Myocyte (in vitro differentiated cells): ENCODE results near the gene PYGM. TPM values are rescaled to one million over a fixed set of nuclear protein-coding genes. Genes with fewer than 3 reads are reported as not detected.
"Not testable (repeated sequence)": the region's sequence is repeated elsewhere in the genome, so short reads cannot be mapped to it uniquely, and the experiment has no call there.

Experiments
- DNase-seq: peaks from one replicate; pipeline ENCODE4 v3.0.0-alpha.2; 2012; ENCODE audit warnings: low read depth
- total RNA-seq: library from RNA; depleted of rRNA; stranded (reverse); fragments of >200 nt; gene quantifications from 2 replicates; pipeline ENCODE4 v1.2.3, GENCODE V29; 2014

Gene PYGM
- total RNA-seq, 1 donor from 2014 or later: 24.9 TPM

DNA sequence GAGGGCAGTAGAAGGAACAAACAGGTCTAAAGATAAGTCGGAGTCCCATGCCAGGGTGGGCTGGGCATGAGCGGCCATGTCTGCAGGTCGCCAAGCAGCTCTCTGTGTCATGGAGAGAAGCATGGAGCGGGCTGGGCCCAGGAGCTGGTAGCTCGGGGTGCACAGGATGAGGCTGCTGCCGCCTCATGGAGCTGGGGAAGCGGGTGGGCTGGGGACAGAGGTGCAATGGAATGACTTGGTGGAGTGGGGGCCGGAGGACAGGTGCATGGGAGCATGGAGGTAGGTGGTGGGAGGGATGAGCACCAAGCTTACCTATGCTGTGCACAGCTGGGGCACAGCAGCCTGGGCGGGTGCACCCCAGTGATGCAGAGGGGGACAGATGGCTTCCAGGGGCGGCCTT is 40.4 kb downstream of the PYGM start:
- DNase-seq: no peak

DNA sequence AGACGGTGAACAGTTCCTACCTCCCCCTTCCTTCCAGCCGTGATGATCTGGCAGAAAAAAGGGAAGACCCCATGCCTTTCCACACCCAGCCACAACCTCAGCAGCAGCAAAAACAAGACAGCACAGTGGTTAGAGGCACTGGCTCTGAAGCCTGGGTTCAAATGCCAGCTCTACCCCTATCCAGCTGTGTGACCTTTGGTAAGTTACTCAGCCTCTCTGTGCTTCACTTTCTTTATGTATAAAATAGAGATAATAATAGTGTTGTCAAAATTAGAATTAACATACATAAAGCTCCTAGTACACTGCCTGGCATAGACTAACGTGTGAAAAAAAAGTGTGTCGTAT is 41.0 kb downstream of the PYGM start:
- no peak for DNase-seq

DNA sequence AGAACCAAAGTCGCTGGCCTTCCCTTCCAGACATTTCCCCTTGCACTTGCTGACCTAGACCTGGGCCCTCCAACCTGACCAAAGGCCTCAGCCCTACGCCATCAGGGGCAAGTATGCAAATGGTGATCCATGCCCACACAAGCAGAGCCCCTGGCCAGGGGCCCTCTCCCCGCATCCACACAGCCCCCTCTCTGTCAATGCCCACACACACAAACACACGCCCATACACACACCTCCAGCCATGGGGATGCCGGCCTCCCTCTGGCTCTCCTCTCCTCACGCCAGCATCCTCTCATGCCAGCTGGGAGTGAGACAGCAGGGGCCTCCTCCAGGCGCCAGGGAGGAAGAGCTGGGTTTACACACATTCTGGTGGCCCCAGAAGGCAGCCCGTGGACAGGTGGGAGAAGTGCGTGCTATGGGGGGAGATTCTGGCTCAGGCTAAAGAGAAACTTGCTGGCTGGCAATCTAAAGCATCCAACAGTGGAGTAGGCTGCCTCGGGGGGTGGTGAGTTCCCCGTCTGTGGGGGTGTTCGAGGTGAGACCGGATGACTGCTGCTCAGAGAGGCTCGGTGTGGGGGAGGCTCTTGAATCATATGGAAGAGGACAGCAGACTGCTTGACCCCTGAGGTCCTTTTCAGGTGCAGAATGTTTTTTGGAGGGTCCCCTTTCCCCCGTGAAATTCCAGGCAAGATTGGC is 41.5 kb downstream of the PYGM start:
- DNase-seq: no peak

DNA sequence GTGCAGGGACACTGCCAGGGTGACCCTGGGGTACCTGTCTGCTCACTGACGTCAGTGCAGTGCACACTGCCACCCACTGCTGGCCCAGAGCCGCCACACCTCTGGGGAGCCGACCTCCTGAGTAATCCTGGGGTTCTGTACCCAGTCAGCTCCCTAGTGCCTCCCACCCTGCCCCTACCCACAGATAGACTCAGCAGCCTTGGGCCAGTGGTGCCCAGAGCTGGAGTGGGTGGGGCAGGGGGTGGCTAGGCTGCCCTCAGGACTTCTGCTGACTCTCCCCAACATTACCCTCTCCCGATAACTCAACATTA is 42.6 kb downstream of the PYGM start:
- no peak for DNase-seq

DNA sequence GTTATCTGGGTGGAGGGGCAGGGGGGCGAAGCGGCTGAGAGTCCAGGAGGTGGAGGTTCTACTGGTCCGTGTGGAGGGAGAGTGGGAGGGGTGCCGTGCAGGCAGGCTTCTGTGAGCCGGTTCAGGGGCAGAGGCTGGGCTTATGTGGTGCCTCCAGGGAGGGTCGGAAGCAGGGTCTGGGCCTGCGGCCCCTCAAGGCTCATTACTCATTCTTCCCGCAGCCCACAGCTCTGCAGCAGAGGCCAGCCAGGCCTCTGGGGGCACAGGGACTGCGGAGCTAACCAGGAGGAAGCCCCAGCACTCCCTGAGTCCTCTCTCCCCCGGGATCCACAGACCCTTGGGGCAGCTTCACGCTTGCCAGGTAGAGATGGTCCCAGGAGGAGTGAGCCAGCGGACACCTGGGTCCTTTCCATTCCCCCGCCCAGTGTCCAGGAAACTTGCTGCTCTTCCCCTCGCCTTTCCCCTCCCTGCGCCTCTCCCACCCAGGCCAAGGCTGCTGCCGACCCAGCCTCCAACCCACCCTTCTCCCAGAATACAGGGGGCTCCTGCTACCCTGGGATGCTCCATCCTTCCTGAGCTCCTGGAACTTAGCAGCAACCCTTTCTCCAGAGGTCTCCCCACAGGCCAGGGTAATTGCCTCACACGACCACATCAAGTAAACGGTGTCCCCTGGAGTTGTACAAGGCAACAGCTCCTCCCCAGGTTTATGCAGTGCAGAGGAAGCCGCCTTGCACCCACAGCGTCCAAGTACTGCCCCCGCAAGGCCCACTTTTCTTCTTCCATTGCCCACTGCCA is 43.1 kb downstream of the PYGM start:
- no peak for DNase-seq

DNA sequence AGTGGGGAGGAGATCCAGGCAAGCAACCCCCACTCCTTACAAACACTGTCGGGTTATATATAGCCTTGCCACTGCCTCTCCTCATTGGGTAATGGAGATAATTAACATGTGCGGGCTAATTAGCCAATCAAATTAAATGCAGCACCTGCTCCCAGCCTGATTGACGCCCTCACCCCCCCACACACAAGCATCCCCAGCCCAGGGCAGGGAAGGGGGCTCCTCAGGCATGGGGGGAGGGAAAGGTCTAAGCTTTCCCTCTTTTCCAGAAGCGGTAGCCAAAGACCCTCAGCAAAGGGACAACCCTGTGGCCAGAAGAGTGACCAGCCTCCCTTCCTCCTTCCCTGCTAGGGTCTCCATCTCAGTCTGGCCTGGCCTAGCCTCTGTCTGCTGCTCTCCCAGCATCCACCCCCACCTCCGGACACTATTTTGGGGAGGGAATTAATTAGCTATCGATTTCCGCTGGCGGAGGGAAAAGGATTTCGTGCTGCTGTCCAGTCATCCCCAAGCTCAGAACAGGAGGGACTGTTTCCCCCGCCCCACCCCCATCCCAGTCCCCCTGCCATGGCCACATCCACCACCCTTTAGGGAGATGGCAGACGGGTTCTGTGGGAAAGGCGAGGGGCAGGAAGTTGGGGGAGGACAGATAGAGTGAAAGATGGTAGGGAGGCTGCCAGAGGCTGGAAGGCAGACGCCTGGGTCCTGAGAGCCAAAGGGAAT is 43.9 kb downstream of the PYGM start:
- no peak for DNase-seq

DNA sequence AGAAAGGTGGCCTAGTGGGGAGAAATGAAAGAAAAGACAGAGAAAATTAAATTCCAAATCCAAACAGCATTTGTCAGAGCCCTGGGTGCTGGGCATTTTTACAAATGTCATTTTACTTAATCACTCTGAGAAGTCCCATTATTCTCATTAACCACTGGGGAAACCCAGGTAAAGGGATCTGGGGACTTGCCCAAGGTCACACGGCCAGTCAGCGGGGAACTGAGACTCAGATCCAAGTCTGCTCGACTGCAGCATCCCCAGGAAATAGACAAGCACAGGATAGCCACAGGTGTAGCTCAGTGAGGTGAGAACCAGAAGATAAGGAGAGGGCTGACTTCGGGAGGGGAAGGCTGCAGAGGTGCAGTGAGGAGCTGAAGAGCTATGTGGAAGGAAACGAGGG is 44.7 kb downstream of the PYGM start:
- no peak for DNase-seq

DNA sequence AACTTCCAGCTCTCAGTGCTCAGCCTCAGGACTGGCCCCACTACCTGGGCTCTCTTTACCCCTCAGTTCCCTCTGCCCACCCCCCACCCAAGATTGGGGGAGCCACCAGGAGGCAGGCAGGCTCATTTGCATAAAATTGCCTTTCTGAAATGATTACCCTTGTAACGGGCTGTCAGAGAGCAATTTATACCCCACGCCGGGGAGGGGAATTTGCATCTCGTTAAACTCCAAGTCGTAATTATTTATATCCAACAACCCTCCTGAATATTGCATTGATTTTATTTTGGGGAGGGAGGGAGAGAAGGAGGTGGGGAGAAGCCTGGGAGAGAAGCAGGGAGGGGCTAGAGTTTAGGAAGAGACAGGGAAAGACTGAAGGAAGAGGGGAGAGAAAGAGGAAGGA is 45.1 kb downstream of the PYGM start:
- DNase-seq: no peak

DNA sequence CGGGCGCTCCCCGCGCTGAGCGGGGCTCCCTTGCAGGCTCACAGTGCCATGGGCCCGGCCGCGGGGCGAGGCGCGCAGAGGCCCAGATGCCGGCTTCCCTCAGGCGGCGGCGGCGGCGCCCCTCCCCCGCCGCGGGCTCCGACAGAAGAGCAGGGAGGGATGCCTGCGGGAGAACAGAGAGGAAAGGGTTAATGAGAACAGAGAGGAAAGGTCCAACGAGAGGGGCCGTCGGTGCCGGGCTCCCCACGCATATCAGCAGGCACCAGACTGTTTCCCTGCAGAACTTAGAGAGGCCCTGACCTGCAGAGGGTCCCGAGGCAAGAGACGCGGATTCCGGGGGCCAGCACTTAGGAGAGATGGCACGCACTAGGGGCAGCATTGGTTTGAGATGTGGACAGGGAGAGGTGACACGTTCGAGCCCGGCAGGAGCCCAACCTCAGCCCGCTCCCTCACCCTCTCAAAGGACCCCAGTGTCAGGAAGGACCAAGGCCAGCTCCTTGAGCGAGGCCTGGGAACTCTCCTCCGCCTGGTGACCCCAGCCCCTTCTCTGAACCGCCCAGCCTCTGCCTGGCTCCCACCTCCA is 45.9 kb downstream of the PYGM start:
- DNase-seq: no peak

DNA sequence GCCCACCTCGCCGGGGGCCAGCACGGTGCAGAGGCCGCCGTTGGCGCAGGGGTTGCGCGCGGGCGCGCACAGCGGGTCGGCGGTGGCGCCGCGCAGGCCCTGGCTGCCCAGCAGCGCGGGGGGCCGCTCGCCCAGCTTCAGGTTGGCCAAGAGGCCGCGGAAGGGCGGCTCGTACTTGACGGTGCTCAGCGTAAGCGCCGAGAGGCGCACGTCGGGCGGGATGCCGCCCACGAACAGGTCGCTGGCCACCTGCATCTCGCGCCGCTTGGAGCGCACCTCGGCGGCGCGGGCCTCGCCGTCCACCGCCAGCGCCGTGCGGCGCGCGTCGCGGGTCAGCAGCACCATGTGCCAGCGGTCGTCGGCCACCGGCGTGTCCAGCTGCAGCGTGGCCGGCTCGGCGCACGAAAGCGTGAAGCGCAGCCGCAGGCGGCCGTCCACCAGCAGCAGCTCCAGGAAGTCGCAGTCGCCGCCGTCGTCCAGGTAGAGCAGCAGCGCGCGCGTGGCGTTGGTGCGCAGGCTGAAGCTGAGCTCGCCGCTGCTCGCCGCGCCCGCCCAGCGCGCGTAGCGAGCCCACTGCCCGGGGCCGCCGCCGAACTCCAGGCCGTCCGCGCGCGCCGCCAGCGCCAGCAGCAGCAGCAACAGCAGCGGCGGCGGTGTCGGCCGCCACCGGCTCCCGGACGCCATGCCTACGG is 46.6 kb downstream of the PYGM start:
- no peak for DNase-seq

DNA sequence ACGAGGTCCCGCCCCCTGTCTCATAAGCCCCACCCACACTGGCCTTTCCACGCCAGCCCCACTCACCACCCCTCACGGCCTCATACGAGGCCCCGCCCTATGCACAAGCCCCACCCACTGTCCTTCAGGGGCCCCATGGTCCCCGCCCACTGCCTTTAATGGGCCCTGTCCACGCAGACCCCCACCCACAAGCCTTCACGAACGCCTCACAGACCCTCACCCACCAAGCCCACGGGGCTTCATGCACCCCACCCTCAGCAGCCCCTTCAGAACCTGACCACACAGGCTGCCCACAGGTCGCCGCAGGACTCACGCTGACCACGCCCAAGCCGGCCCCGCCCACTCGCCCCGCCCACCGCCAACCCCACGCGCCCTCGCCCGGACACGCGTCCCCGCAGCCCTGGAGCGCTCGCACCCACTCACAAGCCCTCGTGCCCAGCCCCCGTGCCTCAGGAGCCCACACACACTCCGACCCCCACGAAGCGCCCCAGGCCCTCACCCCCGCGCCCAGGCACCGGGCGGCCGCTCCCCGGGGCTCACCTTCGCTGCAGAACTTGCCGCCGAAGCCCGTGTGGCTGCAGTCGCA is 47.3 kb downstream of the PYGM start:
- no peak for DNase-seq

DNA sequence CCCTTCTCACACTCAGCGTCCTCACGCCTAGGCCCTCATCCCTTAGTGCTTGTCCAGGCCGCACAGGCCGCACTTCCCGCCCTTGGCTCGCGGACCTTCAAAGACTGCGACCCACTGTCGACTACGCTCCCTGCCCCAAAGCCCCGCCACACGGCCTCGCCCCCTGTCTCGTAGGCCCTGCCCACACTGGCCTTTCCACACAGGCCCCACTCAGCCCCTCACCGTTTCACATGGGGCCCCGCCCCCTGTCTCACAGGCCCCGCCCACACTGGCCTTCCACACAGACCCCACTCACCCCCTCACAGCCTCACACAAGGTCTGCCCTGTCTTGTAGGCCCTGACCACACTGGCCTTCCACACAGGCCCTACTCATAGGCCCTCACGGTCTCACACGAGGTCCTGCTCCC is 47.8 kb downstream of the PYGM start:
- DNase-seq: no peak

DNA sequence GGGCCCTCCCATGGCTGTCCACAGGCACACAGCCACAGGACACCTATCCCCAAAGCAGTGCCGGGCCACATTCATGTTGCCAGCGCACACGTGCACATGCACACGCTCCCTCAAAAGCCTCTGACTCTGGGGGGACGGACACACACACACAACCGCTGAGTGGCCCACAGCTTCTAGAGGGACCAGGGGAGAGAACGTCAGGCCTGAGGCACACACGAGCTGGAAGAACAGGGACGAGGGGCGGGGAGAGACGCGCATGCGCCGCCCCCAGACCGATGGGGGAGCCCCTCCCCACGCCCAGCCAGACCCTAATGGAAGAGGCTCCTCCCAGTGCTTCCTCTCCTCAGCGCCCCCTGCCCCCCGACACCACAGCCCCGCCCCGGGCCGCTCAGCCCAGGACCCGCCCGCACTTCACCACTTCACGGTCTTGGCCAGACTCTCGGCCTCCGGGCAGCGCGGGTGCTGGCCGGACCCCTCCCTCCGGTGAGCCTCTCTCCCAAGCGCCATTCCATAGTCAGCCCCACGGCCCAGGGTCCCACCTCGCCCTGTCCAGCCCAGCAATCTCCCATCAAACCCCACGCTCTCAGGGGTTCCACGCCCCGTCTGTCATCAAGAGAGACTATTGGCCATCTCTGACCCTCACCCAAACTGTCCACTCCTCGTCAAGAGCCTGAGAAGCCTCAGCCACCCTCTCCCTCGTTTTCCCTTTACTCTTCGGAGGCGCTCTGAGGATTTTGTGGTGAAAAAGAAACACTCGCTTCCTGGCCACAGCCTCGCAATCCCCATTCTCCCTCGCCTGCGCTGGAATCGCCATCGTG is 48.4 kb downstream of the PYGM start:
- no peak for DNase-seq

DNA sequence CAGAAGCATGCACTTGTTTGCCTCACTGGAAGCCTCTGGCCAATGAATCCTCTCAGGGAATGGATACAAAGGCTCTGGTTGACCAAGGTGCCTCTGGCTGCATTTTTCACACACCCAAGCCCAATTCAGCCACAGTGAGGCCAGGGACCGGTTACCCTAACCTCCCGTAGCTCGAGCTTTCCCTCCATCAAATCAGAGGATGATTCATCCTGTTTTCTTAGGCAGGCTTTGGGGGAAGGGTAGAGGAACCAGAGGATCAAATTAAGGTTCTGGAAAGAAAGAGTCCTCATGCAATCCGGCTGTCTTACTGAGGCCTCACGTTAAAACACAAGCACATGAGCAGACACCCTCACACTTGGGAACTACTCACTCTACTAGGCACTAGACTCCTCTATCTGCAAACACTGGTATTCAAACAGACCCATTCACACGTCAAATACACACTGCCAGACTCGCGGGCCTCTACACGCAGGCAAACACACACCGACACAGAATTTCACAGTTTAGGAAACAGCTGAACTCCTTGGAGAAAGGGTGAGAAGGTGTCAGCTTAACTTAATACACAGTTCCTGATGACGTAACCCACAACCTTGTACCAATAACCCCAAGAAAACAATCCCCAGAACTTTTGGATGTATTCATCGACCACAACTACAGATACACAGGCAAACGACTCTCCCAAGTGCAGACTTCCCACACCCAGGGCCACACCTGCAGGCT is 49.2 kb downstream of the PYGM start:
- peak; percentile 34 for DNase-seq

DNA sequence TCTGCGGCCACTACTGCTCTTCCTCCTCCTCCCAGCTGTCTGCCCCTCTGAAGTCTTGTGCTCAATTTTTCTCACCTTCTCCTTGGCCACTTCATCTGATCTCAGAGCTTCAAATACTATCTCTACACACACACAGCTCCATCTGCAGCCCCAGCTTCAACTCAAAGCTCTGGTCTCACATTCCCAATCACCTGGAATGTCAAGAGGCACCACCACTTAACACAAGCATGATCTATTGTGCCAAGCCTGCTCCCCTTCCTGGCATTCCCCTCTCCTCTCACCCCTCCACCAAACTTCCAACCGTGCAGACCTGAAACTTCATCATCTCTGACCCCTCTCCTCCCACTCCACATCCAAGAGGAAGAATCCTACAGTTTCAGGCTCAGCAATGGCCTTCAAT is 54.3 kb downstream of the PYGM start:
- DNase-seq: no peak

DNA sequence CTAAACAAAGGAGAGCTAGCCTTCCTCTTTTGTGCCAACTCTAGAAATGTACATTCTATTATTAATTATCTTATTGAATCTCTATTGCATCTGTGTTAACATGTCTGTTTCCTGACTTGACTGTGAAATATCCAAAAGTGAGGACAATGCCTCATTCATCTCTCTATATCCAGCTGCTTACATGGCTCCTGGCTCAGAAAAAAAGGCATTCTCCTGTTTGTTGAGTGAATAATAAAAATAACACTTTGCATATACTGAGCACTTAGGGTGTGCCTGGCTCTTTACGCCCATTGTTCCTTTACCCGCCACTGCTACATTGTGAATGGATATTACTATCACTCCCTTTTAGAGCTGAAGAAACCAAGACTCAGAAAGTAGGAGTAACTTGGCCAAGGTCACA is 56.7 kb downstream of the PYGM start:
- no peak for DNase-seq

DNA sequence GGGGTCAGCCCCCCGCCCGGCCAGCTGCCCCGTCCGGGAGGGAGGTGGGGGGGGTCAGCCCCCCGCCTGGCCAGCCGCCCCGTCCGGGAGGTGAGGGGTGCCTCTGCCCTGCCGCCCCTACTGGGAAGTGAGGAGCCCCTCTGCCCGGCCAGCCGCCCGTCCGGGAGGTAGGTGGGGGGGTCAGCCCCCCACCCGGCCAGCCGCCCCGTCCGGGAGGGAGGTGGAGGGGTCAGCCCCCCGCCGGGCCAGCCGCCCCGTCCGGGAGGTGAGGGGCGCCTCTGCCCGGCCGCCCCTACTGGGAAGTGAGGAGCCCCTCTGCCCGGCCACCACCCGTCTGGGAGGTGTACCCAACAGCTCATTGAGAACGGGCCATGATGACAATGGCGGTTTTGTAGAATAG is 57.8 kb downstream of the PYGM start:
- not testable (repeated sequence) for DNase-seq

DNA sequence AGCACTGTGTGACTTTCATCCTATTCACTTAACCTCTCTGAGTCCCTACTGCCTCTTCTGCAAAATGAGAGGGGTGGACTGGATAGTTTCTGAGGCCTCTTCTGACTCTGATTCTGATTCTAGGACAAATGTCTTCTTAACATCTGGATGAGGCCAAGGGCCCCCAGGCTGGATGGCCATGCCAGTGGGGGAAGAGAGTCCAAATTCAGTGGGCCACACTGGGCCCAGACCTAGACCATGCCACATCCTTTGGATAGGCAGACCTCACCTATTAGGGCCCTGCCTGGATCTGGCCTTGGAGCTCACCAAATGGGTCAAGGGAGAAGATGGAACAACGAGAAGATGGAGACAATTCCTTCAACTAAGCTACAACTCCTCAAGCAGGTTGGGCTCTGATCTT is 61.3 kb downstream of the PYGM start:
- no peak for DNase-seq

DNA sequence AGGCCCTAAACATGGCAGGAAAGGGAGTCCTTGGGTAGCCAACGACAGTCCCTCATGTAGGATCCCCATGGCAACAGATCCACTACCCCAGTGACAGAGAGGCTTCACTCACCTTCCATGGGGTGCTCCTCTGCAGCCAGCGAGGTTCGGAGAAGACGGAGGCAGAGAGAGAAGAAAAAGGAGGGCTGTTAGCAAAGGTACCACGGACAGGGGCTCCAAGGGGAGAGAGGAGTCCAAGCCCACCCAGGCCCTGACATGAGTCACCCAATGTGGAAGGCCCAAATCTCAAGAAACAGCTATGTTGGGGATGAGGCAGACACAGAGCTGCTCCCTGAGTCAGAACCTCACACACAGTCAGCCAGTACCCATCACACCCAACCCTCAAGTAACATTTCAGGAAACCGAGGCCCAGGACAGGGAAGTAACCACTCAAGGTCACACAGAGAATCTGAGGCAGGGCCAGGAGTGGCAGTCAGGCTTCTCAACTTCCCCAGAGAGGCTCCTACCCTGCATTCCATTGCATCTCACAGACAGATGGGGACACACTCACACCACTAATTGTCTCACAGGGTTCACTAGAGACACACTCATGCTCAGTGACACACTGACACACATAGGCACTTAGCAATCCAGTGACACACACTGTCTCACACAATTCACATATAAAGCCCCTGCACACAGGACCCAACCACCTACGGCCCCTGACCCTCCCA is 62.0 kb downstream of the PYGM start:
- DNase-seq: no peak
